H54 (cell line): ENCODE data around the gene TMEM39A.

Experiments
- DNase-seq: peaks from one replicate; pipeline ENCODE4 v3.0.0; 2011; ENCODE audit warnings: low spot score, mixed read lengths; ENCODE audit not compliant: insufficient read length
- FAIRE-seq: peaks from 3 replicates; lab custom pipeline; 2011; peaks lifted over from hg19 to GRCh38; lab: Jason Lieb, UNC
- POLR2A ChIP-seq: IDR thresholded peaks from 2 replicates; pipeline ENCODE4 v1.6.1; 2011; ENCODE audit warnings: low read depth, mild to moderate bottlenecking, low read length

Gene TMEM39A

GRCh38 chr3:119401503-119402440, 61.6 kb downstream of the TMEM39A start:
- FAIRE-seq (no peak), DNase-seq (no peak)
- no peak for TF ChIP-seq POLR2A

- no peak for TF ChIP-seq POLR2A
- no peak for DNase-seq
- no peak for FAIRE-seq
These were observed 62.3 kb downstream of the TMEM39A start for GRCh38 chr3:119401069-119401468.

- DNase-seq (no peak), FAIRE-seq (no peak)
- TF ChIP-seq POLR2A: no peak
These were observed 62.9 kb downstream of the TMEM39A start for GRCh38 chr3:119400466-119400865.

- DNase-seq (no peak), FAIRE-seq (no peak)
- no peak for TF ChIP-seq POLR2A
These were observed 66.5 kb downstream of the TMEM39A start for GRCh38 chr3:119396870-119397269.

- TF ChIP-seq POLR2A: no peak
- FAIRE-seq: no peak
- no peak for DNase-seq
These were observed 67.5 kb downstream of the TMEM39A start for GRCh38 chr3:119395923-119396358.

GRCh38 chr3:119388577-119388976, 74.8 kb downstream of the TMEM39A start:
- no peak for DNase-seq
- no peak for TF ChIP-seq POLR2A
- FAIRE-seq: no peak

- DNase-seq (no peak), FAIRE-seq (no peak)
These were observed 81.3 kb downstream of the TMEM39A start for GRCh38 chr3:119382134-119382533.

GRCh38 chr3:119380697-119381096, 82.7 kb downstream of the TMEM39A start:
- DNase-seq (no peak), FAIRE-seq (no peak)
- TF ChIP-seq POLR2A: no peak

More at GRCh38 chr3:119382134-119382533, 81.3 kb downstream of the TMEM39A start:
- TF ChIP-seq POLR2A: no peak
